Measurements from ENCODE around the gene PCIF1.

GRCh38 chr20:45967551-45968080 is 33.1 kb downstream of the PCIF1 start:
- TF ChIP-seq EZH2 (IDR thresholded peaks at IDR 0.05) (no peak), CTCF (IDR thresholded peaks at IDR 0.05) (no peak), EZH2phosphoT487 (IDR thresholded peaks at IDR 0.05) (no peak)
